ENCODE data around the gene AURKA. TPM values are rescaled to one million over a fixed set of nuclear protein-coding genes. Genes with fewer than 3 reads are reported as not detected.
A peak's percentile ranks its signal among the peaks of the same experiment; 100 is the strongest.
"Not testable (repeated sequence)": the region's sequence is repeated elsewhere in the genome, so short reads cannot be mapped to it uniquely, and the experiment has no call there.

Gene AURKA
- total RNA-seq, 4 donors from 2014 or later = 4.7 to 7.7 (median 6.5) TPM

DNA sequence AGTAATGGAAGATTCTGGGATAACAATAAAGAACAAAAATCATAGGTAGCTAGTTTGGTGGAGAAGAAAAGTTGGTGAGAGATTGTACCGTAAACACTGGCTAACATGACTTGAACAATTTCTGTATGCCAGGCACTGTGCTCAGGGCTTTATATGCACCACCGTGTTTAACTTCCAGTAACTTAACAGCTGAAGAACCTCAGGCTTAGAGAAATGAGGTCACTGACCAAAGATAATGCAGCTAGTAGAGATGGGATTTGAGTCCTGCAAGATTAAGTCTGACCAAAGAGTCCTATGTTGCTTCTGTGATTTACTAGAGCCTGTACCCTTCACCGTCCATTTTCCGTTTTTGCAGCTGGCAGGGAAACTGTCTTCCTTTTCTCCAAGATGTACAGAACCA lies 3.2 kb upstream of the AURKA start:
- H3K36me3 ChIP-seq = peaks cover 0 to 47% (median 0%) of the 10 kb centered on the region in 3 donors
- no peaks in the 10 kb centered on the region for H3K27me3 ChIP-seq

GRCh38 chr20:56393653-56394052 lies 1.6 kb upstream of the AURKA start:
- H3K4me1 ChIP-seq = peaks cover 5 to 23% (median 12%) of the 10 kb centered on the region in 4 donors
- DNase-seq = no peak
- no peaks in the 10 kb centered on the region for H3K9me3 ChIP-seq
- no peak overlapping the region for H3K27ac ChIP-seq
- H3K36me3 ChIP-seq = peaks cover 0 to 33% (median 0%) of the 10 kb centered on the region in 3 donors
- no peaks in the 10 kb centered on the region for H3K27me3 ChIP-seq
- peak overlapping the region in 2 of 4 donors; percentile 63 to 76 for H3K4me3 ChIP-seq
- TF ChIP-seq, protein P1, sequence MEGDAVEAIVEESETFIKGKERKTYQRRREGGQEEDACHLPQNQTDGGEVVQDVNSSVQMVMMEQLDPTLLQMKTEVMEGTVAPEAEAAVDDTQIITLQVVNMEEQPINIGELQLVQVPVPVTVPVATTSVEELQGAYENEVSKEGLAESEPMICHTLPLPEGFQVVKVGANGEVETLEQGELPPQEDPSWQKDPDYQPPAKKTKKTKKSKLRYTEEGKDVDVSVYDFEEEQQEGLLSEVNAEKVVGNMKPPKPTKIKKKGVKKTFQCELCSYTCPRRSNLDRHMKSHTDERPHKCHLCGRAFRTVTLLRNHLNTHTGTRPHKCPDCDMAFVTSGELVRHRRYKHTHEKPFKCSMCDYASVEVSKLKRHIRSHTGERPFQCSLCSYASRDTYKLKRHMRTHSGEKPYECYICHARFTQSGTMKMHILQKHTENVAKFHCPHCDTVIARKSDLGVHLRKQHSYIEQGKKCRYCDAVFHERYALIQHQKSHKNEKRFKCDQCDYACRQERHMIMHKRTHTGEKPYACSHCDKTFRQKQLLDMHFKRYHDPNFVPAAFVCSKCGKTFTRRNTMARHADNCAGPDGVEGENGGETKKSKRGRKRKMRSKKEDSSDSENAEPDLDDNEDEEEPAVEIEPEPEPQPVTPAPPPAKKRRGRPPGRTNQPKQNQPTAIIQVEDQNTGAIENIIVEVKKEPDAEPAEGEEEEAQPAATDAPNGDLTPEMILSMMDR (IDR thresholded peaks at IDR 0.05) = no peak
- TF ChIP-seq POLR2A (IDR thresholded peaks at IDR 0.05) = no peak

More for the DNA sequence above, 3.2 kb upstream of the AURKA start:
- H3K4me1 ChIP-seq = peaks cover 5 to 23% (median 12%) of the 10 kb centered on the region in 4 donors
- no peak for DNase-seq
- H3K9me3 ChIP-seq = no peaks in the 10 kb centered on the region
- no peak overlapping the region for H3K27ac ChIP-seq
- no peak for TF ChIP-seq POLR2A (IDR thresholded peaks at IDR 0.05)
- TF ChIP-seq, protein P1 (IDR thresholded peaks at IDR 0.05) = no peak
- no peak overlapping the region for H3K4me3 ChIP-seq

- Histone ChIP-seq H3K27me3 (no peaks in the 10 kb centered on the region), H3K9me3 (no peaks in the 10 kb centered on the region), H3K27ac (peak overlapping the region; percentile 83 to 89 (median 84)), H3K4me1 (peaks cover 5 to 23% (median 12%) of the 10 kb centered on the region in 4 donors), H3K4me3 (peak overlapping the region; percentile 63 to 79 (median 76)), H3K36me3 (peaks cover 0 to 29% (median 0%) of the 10 kb centered on the region in 3 donors)
- TF ChIP-seq, protein P1 (IDR thresholded peaks at IDR 0.05) = no peak
- TF ChIP-seq POLR2A (IDR thresholded peaks at IDR 0.05) = no peak
- DNase-seq = no peak
These were observed 967 bp upstream of the AURKA start for GRCh38 chr20:56392881-56393482.

- TF ChIP-seq POLR2A (IDR thresholded peaks at IDR 0.05) = no peak
- TF ChIP-seq, protein P1 (IDR thresholded peaks at IDR 0.05) = no peak
These were observed 351 bp downstream of the AURKA start for GRCh38 chr20:56391596-56392131.

GRCh38 chr20:56391037-56391436 lies 978 bp downstream of the AURKA start:
- Histone ChIP-seq H3K4me3 (peak overlapping the region; percentile 63 to 79 (median 76)), H3K4me1 (peaks cover 5 to 23% (median 12%) of the 10 kb centered on the region in 4 donors), H3K36me3 (peaks cover 0 to 14% (median 0%) of the 10 kb centered on the region in 3 donors), H3K9me3 (no peaks in the 10 kb centered on the region), H3K27ac (peak overlapping the region in 1 of 4 donors; percentile 89), H3K27me3 (no peaks in the 10 kb centered on the region)
- DNase-seq = no peak
- TF ChIP-seq, protein P1 (IDR thresholded peaks at IDR 0.05) = no peak
- no peak for TF ChIP-seq POLR2A (IDR thresholded peaks at IDR 0.05)

More at GRCh38 chr20:56391596-56392131, 351 bp downstream of the AURKA start:
- Histone ChIP-seq H3K9me3 (no peaks in the 10 kb centered on the region), H3K4me1 (peaks cover 5 to 23% (median 12%) of the 10 kb centered on the region in 4 donors), H3K27me3 (no peaks in the 10 kb centered on the region), H3K27ac (peak overlapping the region; percentile 83 to 89 (median 84)), H3K4me3 (peak overlapping the region; percentile 63 to 79 (median 76)), H3K36me3 (peaks cover 0 to 16% (median 0%) of the 10 kb centered on the region in 3 donors)
- DNase-seq = no peak

DNA sequence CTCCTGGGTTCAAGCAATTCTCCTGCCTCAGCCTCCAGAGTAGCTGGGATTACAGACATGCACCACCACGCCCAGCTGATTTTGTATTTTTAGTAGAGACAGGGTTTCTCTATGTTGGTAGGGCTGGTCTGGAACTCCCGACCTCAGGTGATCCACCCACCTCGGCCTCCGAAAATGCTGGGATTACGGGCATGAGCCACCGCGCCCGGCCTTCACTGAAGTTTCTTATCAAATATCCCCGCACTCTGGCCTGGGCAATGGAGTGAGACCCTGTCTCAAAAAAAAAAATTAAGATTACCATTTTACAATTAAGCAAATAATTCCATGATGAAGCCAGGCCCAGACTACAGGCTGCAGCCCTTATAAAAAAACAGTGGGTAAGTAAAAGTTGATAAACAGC lies 1.6 kb downstream of the AURKA start:
- DNase-seq, H3K27ac ChIP-seq, H3K27me3 ChIP-seq, H3K9me3 ChIP-seq, H3K4me3 ChIP-seq: not testable (repeated sequence)
- Histone ChIP-seq H3K36me3 (peaks cover 0 to 13% (median 0%) of the 10 kb centered on the region in 3 donors), H3K4me1 (peaks cover 5 to 23% (median 12%) of the 10 kb centered on the region in 4 donors)
